ENCODE results near the gene ABHD6. TPM values are rescaled to one million over a fixed set of nuclear protein-coding genes. Genes with fewer than 3 reads are reported as not detected.
A peak's percentile ranks its signal among the peaks of the same experiment; 100 is the strongest.
"Not testable (repeated sequence)": the region's sequence is repeated elsewhere in the genome, so short reads cannot be mapped to it uniquely, and the experiment has no call there.

The ABHD6 gene, protein sequence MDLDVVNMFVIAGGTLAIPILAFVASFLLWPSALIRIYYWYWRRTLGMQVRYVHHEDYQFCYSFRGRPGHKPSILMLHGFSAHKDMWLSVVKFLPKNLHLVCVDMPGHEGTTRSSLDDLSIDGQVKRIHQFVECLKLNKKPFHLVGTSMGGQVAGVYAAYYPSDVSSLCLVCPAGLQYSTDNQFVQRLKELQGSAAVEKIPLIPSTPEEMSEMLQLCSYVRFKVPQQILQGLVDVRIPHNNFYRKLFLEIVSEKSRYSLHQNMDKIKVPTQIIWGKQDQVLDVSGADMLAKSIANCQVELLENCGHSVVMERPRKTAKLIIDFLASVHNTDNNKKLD
- polyA plus RNA-seq (2012; ENCODE audit: insufficient read depth, insufficient read length): 8.5 TPM

DNA sequence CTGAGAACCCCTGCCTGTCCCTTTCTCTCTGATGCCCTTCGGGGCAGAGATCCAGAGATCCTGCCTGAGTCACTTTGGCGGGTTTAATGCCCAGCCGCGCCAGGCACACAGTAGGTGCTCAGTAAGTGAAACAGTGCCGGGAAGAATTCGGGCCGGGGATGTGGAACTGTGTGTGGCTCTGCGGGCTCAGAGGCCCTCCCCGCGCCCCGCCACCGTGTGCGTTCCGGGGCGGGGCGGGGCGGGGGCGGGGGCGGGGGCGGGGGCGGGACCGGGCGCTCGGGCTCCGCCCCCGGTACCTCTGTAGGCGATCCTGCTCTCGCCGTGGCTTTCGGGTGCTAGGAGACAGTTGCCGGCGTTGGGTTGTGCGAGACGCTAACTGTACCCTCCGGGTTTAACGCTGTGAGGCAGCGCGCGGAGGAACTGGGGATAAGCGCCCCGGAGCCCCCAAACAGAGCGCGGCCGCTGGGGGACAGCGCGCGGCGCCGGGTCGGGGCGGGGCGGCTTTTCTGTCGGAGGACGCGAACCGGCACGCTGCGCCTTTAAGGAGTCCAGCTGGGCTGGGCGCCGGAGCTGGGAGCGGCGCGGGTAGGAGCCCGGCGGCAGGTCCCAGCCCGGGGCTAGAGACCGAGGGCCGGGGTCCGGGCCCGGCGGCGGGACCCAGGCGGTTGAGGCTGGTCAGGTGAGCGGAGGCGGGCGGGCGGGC lies at the start of gene ABHD6:
TSS of gene ABHD6 (plus strand) at position 555 of the 703 bp plus-strand sequence. CDS start 18,795 bp downstream, outside the sequence.
- peak within 1 kb of the TSS; percentile 79 for H3K4me3 ChIP-seq (ENCODE audit: low read length)
- DNase-seq (ENCODE audit: low read depth, low spot score): peak; percentile 61

DNA sequence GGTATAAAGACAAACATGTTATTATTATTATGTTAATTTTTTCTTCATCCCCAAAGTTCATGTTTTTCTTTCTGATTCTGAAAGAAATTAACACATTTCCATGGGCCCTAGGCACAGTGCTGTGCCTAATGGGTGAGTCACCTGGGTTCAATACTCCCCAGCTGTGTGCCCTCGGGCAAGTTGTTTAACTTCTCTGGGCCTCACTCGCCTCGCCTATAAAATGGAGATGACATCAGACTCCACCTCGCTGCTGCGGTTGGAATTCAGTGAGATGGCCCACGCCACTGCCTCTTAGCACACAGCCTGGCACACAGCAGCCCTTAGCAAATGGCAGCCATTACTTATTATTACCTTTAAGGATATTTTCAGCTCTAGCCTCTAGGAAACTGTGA lies 49.4 kb upstream of the ABHD6 start:
- no peak for DNase-seq (ENCODE audit: low read depth, low spot score)
- H3K4me3 ChIP-seq (ENCODE audit: low read length): no peak overlapping the region

DNA sequence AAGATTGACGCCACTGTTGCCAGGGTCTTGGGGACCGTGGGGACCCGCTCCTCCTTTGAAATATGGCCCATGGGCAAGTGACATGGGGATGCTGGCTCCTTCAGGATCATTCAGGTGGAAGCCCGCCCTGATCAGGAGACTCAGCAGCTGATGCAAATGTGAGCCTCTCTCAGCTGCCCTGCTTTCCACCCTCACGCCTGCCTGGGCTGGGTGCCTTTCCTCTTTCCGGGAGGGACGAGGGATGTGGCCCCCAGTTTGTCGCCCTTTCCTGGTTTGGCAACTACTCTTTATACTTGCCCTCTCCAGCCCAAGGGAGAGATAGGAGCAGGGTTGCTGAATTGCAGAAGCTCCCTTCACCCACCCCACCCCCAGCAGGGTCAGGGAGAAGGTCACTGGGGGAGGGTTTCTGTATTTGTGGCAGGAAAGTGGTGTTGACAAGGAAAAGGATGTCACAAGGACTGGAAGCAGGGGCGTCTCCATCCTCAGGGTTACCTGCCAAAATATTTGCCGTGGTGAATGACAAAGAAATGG lies 48.6 kb upstream of the ABHD6 start:
- H3K4me3 ChIP-seq (ENCODE audit: low read length): no peak overlapping the region
- DNase-seq (ENCODE audit: low read depth, low spot score): no peak

DNA sequence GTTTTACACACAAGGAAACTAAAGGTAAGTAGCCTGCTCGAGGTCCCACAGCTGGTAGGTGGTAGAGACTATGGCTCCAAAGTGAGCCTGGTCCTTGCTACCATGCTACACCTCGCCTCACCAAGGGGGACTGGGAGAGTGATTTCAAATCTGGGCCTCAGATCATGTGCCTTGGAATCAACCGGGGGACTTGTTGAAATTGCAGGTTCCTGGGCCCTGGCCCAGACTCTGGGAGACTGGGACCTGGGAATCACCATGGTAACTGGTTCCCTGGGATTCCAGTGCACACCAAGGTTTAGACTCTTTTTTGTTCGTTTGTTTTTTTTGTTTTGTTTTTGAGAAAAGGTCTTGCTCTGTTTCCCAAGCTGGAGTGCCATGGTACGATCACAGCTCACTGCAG lies 47.9 kb upstream of the ABHD6 start:
- no peak for DNase-seq (ENCODE audit: low read depth, low spot score)
- no peak overlapping the region for H3K4me3 ChIP-seq (ENCODE audit: low read length)

DNA sequence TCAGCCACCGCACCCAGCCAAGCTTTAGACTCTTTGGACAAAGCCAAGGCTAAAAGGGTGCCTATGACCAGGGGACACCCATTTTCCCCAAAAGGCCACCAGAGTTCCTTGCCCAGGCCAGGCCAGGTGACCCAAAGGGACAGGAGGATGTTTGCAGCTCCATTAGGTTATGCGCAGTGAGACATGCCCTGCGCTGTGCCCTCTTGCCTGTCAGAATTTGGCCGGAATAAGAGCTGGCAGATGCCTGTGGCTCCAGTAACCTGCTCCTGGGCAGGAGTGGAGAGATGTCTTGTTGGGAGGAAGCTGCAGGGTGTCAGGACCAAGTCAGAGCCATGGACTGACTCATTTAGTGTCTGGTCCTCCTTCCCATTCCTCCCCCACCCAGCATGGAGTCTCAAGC lies 47.3 kb upstream of the ABHD6 start:
- no peak for DNase-seq (ENCODE audit: low read depth, low spot score)

DNA sequence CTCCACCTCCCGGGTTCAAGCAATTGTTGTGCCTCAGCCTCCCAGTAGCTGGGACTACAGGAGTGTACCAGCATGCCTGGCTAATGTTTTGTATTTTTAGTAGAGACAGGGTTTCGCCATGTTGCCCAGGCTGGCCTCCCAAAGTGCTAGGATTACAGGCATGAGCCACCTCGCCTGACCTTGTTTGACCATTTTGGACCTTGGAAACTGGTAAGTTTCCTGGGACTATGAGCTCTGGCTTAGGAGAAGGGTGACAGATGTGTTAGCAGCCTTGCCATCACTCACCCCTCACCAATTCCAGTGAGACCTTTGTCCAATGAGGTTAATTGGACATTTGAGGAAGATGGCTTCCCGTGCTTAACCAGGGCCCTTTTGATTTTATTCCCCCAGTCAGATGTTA lies 46.7 kb upstream of the ABHD6 start:
- H3K4me3 ChIP-seq (ENCODE audit: low read length): no peak overlapping the region
- no peak for DNase-seq (ENCODE audit: low read depth, low spot score)

More for the DNA sequence above, 47.3 kb upstream of the ABHD6 start:
- no peak overlapping the region for H3K4me3 ChIP-seq (ENCODE audit: low read length)

DNA sequence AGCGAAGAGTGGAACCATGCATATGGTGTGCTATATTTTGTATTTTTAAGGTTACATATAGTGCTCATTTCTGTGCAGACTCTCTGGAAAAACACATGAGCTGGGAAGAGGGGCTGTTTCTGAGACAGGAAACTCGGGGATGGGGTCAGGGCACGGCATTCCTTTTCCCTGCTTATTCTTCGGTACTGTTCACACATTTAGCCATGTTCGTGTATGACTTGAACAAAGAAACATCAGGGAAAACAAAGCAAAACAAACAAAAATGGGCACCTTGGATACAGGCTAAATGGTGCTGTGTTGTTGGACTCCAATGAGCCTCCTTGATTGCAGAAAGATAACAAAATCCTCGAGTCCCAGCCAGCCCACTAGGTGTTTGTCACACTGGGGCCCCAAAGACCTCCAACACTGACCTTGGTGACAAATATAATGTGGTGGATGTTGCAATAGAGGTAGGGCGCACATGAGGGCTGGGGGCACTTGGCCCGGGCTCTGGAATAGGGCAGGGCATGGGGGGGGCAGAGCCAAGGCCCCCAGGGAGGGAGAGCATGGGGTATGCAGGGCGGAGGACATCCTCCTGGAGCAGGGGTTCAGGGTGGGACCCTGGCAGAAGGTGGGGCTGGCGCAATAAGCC lies 46.1 kb upstream of the ABHD6 start:
- no peak for DNase-seq (ENCODE audit: low read depth, low spot score)
- H3K4me3 ChIP-seq (ENCODE audit: low read length): no peak overlapping the region

DNA sequence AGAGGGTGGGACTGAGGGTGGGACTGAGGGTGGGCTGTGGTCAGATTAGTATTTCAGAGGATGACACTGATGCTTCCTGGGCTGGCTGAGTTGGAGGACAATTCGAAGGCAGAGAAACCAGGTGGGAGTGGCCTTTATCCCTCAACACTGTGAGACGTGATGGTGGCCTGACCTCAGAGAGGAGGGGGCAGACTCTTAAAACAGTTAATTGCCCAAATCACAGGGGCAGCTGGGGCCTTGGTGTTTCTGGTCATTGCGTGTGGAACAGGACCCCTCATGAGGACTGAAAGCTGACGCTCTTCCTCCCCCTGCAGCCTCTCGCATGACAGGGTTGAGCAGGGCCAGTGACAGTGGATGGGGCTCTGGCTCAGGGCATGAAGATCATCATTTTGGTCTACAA lies 45.5 kb upstream of the ABHD6 start:
- H3K4me3 ChIP-seq (ENCODE audit: low read length): no peak overlapping the region
- DNase-seq (ENCODE audit: low read depth, low spot score): no peak

DNA sequence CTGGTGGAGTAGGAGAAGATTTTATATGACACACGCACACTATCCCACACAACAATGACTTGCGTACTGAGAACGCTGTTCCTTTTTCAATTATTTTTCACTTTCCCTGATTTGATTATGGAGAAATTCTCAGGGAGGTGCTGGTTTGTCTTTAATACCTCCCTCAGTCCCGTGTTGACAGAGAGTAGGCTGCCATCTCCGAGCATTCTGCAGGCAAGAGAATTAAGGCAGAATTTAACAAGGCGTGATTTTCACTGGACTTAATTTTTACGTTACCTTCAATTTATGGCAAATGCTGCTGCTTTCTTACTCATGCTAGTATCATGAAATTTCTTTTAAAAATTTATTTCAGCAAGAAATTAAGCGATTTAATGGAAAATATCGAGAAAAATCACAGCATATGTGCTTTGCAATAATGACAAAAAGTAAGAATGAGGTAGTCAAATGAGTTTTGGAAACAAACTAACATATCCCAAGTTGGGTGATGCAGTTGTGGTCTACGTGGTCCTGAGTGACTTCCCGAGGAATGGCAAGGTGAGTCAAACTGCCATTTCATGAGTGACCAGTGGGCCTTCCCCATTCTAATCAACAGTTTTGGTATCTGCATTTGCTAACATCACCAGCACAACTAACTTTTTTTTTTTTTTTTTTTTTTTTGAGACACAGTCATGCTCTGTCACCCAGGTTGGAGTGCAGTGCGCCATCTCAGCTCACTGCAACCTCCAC lies 43.7 kb upstream of the ABHD6 start:
- H3K4me3 ChIP-seq (ENCODE audit: low read length): no peak overlapping the region
- no peak for DNase-seq (ENCODE audit: low read depth, low spot score)

DNA sequence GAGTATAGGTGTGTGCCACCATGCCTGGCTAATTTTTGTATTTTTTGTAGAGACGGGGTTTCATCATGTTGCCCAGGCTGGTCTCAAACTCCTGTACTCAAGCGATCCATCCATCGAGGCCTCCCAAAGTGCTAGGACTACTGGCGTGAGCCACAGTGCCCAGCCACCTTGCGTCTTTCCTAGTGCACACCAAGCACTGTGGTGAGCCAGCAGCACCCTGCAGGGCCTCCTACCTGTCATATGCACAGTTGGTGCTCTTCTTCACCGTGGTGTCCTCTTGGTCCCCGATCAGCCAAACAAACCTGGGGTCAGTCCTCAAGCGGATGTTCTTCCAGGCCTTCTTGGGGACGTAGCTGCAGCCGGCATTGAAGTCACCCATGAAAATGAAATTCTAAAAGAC lies 40.0 kb upstream of the ABHD6 start:
- DNase-seq (ENCODE audit: low read depth, low spot score): no peak
- H3K4me3 ChIP-seq (ENCODE audit: low read length): no peak overlapping the region

DNA sequence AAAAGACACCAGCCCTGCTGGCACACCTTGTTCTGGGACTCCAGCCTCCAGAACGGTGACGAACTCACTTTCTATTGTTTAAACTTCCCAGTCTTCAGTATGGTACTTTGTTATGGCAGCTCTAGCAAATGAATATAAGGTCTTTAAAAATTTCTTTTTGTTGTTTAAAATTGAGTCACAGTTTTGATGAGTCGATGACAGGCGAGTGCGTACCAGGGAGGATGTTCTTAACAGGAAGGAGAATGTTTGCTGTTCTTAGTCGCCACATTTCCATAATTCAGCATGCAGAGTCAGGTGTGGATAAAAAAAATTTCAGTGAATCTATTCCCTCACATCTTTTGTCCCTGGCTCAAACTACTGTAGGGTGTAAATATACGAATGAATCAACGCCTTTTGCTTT lies 39.2 kb upstream of the ABHD6 start:
- no peak for DNase-seq (ENCODE audit: low read depth, low spot score)
- no peak overlapping the region for H3K4me3 ChIP-seq (ENCODE audit: low read length)

DNA sequence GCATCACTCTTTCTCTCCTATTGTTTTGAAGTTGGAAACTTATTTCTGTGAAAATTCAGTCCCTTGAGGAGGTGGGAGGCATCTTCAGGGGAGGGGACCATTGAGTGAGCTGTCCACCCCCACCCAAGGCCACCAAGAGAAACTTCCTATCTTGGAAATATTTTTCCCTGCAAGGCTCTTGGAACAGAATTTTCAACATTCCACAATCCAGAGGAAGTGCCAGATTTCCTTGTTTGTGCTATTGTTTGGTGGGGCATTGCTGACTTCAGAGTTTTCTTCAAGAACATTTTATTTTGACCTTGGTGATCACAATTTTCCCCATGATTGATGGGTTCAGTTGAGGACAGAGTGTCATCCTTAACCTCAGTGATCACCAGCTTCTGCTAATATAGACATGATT lies 38.8 kb upstream of the ABHD6 start:
- DNase-seq (ENCODE audit: low read depth, low spot score): no peak
- H3K4me3 ChIP-seq (ENCODE audit: low read length): no peak overlapping the region

DNA sequence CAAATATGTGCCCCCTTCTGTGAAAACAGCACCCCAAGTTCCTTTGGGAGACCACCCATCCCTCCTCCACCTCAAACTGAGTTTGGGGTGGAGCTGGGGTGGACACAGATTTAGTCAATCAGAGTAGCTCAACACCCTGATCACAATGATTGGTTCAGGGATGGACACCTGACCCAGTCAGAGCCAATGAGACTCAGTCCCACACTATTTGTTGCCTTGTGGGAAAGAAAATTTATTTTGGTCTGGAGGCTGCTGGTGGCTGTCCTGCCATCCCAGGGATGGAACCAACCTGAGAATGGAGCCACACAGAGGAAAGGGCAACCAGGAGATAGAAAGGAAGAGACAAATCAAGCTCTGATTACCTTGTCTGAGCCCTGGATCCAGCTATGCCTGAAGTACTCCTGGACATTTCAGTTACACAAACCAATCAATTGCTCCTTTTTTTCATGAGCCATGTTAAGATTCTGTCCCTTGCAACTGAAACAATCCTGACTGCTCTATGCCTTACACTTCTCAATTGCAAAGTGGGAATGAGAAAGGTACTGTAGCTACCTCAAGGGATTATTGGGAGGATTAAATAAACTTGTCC lies 37.4 kb upstream of the ABHD6 start:
- H3K4me3 ChIP-seq (ENCODE audit: low read length): no peak overlapping the region
- DNase-seq (ENCODE audit: low read depth, low spot score): no peak

DNA sequence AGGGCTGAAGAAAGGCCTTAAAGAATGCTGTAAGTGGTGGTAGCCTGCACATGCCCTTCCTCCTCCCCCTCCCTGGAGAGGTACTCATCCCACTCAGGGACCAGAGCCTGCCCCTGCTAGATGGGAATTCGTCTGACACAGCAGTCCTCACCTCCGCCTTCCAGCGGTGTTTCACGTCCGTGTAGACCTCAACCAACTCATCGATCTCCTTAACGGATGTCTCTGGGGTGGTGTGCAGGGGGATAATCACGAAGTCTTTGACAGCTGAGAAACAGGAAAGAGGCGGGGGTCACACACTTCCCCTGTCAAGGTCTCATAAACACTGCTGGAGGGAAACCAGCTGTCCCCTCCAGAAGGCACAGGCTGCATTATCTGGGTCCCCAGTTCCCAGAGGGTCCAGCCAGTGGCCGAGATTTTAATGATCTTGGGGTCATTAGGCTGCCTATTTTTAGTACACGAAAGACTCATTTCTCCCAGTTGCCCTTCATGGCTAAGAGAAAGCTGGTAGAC lies 36.7 kb upstream of the ABHD6 start:
- no peak for DNase-seq (ENCODE audit: low read depth, low spot score)
- no peak overlapping the region for H3K4me3 ChIP-seq (ENCODE audit: low read length)

DNA sequence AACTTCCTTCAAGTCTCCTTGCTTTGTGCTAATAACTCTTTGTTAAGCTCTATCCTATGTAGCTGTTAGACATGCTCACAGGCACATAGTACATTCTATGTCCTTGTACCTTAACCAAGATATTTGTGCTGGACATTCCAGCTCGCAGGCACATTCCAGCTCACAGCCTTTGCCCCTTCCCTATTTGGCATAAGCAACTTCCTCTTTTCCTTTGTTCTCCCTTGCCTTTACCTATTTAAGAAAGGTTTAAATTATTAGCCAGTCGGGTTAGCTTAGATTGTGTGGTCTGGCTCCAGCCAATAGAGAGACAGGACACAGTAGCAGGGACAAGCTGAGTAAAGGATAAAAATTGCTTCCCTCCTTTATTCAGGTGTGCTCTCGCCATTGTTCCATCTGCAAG lies 36.1 kb upstream of the ABHD6 start:
- DNase-seq (ENCODE audit: low read depth, low spot score); H3K4me3 ChIP-seq (ENCODE audit: low read length): not testable (repeated sequence)

DNA sequence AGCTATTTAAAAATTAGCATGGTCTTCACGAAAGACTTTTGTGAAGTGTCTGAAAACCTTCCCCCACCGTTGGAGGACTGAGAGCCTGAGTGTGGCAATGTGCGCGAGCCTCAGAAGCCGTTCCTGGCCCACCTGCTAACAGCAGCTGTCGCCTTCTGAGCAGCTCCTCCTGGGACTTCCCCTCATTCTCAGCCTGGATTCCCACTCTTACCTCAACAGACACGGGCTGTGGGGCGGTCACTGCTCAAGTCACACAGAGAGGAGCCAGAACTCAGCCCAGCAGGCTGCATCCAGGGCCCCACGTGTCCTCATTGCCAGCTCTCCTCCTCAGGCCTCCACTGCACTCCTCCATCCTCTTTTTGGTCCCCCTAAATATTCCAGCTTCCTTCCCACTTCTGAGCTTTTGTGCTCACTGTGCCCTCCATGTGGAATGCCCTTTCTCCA lies 34.7 kb upstream of the ABHD6 start:
- H3K4me3 ChIP-seq (ENCODE audit: low read length): no peak overlapping the region
- no peak for DNase-seq (ENCODE audit: low read depth, low spot score)

DNA sequence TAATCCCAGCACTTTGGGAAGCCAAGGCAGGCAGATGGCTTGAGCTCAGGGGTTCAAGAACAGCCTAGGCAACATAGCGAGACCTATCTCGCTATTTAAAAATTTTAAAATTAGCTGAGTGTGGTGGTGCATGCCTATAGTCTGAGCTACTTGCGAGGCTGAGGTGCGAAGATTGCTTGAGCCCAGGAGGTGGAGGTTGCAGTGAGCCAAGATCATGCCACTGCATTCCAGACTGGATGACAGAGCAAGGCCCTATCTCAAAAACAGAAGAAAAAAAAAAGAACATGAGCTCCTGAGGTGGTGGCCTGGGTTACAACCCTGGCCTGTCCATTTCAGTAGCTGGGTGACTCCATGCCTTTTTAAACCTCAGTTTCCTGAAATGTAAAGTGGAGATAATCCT lies 34.1 kb upstream of the ABHD6 start:
- no peak for DNase-seq (ENCODE audit: low read depth, low spot score)
- H3K4me3 ChIP-seq (ENCODE audit: low read length): no peak overlapping the region

DNA sequence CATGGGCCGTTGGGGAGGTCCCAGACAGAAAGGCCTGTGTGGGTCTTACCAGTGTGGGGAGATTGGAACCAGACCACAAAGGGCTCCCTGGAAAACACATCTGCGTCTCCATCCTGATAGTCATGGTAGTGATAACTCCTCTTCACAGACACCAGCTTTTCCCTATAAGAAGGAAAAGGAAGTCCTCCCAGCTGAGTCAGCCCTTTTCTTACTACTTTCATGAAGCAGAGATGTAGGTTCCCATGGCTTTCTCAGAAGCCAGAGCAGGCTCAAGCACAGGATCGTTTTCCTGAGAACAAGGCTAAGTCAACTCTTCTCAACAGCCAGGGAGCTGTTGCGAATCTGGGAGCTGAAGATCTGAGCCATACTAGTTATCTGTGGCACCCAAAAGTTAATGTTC lies 32.9 kb upstream of the ABHD6 start:
- no peak overlapping the region for H3K4me3 ChIP-seq (ENCODE audit: low read length)
- DNase-seq (ENCODE audit: low read depth, low spot score): no peak

DNA sequence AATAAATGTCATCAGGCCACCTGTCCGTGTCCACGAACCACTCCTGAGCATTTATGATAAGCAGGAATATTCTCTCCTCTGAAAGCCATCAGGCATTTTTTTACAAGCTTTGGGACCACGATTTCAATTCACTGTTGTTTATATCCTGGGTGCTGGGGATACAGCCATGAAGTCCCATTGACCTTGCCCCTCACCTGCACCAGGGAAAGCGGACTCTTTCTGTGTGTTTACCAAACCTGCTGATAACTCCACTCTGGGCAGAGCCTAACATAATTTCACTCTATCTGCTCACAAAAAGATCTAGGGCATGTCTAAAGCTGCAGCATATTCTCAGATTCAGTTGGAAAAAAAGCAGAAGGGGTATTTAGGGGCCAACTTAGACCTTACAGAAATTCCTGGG lies 31.6 kb upstream of the ABHD6 start:
- H3K4me3 ChIP-seq (ENCODE audit: low read length): no peak overlapping the region
- DNase-seq (ENCODE audit: low read depth, low spot score): no peak
